Cardiac muscle cell (in vitro differentiated cells and primary cell): ENCODE results near the gene ZIC4. TPM values are rescaled to one million over a fixed set of nuclear protein-coding genes. Genes with fewer than 3 reads are reported as not detected.

Experiments
- DNase-seq, 2 donors: peaks; one replicate each; pipeline versions ENCODE4 v3.0.0 to v3.0.0-alpha.2; 2010 to 2017; ENCODE audit warnings: low read depth in 1 of 2, low spot score in 1 of 2
- H3K27ac ChIP-seq: fragments of 200-600 bp; sonication (generic); 2 replicates; pipeline ENCODE4 v1.5.1; 2016
- H3K27me3 ChIP-seq: fragments of 200-600 bp; sonication (generic); 2 replicates; pipeline ENCODE4 v1.6.0; 2016; ENCODE audit warnings: control low read depth
- H3K36me3 ChIP-seq: fragments of 200-600 bp; sonication (generic); 2 replicates; pipeline ENCODE4 v1.5.1; 2016; ENCODE audit warnings: control low read depth
- H3K4me1 ChIP-seq: fragments of 200-600 bp; sonication (generic); 2 replicates; pipeline ENCODE4 v1.8.1; 2017; ENCODE audit warnings: low read depth, mild to moderate bottlenecking, mixed run types
- H3K4me3 ChIP-seq: fragments of 200-600 bp; sonication (generic); 2 replicates; pipeline ENCODE4 v1.5.1; 2016; ENCODE audit warnings: mild to moderate bottlenecking
- H3K9me3 ChIP-seq: fragments of 200-600 bp; sonication (generic); 2 replicates; pipeline ENCODE4 v1.5.1; 2017; ENCODE audit warnings: low read depth, mild to moderate bottlenecking, control low read depth
- CTCF ChIP-seq: IDR thresholded peaks from 2 replicates; pipeline ENCODE4 v1.5.1; 2012; ENCODE audit warnings: low read depth, mild to moderate bottlenecking, low read length
- polyA plus RNA-seq: library from polyadenylated mRNA; unstranded; fragments of >200 nt; fragmentation: Nextera tagmentation; extraction: Ambion mirVana; gene quantifications from 2 replicates; pipeline ENCODE4 v1.2.1, GENCODE V29; 2016
- total RNA-seq: library from RNA; depleted of rRNA; stranded (reverse); fragments of >200 nt; gene quantifications from 2 replicates; pipeline ENCODE4 v1.2.3, GENCODE V29; 2016

Gene ZIC4
- total and polyA plus RNA-seq, 2 experiments from 2014 or later, result not detected

- peaks cover 100% of the 10 kb centered on the region for H3K27me3 ChIP-seq
- no peaks in the 10 kb centered on the region for H3K36me3 ChIP-seq
- DNase-seq, result no peak
- H3K27ac ChIP-seq, result no peak overlapping the region
- no peak overlapping the region for H3K4me3 ChIP-seq
- H3K9me3 ChIP-seq, result no peaks in the 10 kb centered on the region
- no peaks in the 10 kb centered on the region for H3K4me1 ChIP-seq
- TF ChIP-seq CTCF, result no peak
Observed at GRCh38 chr3:147356145-147356908, 50.0 kb downstream of the ZIC4 start.

GRCh38 chr3:147355753-147356090 lies 50.6 kb downstream of the ZIC4 start:
- Histone ChIP-seq H3K27ac (no peak overlapping the region), H3K9me3 (no peaks in the 10 kb centered on the region), H3K36me3 (no peaks in the 10 kb centered on the region), H3K4me1 (no peaks in the 10 kb centered on the region), H3K4me3 (no peak overlapping the region), H3K27me3 (peaks cover 100% of the 10 kb centered on the region)
- DNase-seq, result no peak
- TF ChIP-seq CTCF, result no peak

GRCh38 chr3:147355084-147355752 lies 51.1 kb downstream of the ZIC4 start:
- Histone ChIP-seq H3K27me3 (peaks cover 100% of the 10 kb centered on the region), H3K4me1 (no peaks in the 10 kb centered on the region), H3K27ac (no peak overlapping the region), H3K9me3 (no peaks in the 10 kb centered on the region), H3K4me3 (no peak overlapping the region), H3K36me3 (no peaks in the 10 kb centered on the region)
- no peak for TF ChIP-seq CTCF
- no peak for DNase-seq

GRCh38 chr3:147354623-147355022 lies 51.7 kb downstream of the ZIC4 start:
- Histone ChIP-seq H3K9me3 (no peaks in the 10 kb centered on the region), H3K27me3 (peaks cover 100% of the 10 kb centered on the region), H3K27ac (no peak overlapping the region), H3K4me3 (no peak overlapping the region), H3K4me1 (no peaks in the 10 kb centered on the region), H3K36me3 (no peaks in the 10 kb centered on the region)
- no peak for TF ChIP-seq CTCF
- DNase-seq, result peak in 1 of 2 donors; percentile 26

GRCh38 chr3:147351301-147351700 lies 55.0 kb downstream of the ZIC4 start:
- Histone ChIP-seq H3K36me3 (no peaks in the 10 kb centered on the region), H3K27me3 (peaks cover 84% of the 10 kb centered on the region)
- TF ChIP-seq CTCF, result no peak

More at GRCh38 chr3:147351301-147351700, 55.0 kb downstream of the ZIC4 start:
- Histone ChIP-seq H3K4me1 (no peaks in the 10 kb centered on the region), H3K4me3 (no peak overlapping the region), H3K9me3 (no peaks in the 10 kb centered on the region), H3K27ac (no peak overlapping the region)
- no peak for DNase-seq
